Naive thymus-derived CD4-positive, alpha-beta T cell (primary cell): ENCODE data around the gene ZNF467. TPM values are rescaled to one million over a fixed set of nuclear protein-coding genes. Genes with fewer than 3 reads are reported as not detected.

Source experiments
- ATAC-seq: fragments of 150-1000 bp; cut with Tn5 transposase; 2 replicates; pipeline ENCODE4 v1.10.0; 2021; ENCODE audit warnings: mild to moderate bottlenecking, moderate library complexity
- CTCF ChIA-PET: fragments of 350-600 bp; sonication (Branson Sonifier 250); formaldehyde crosslinking; loops from one replicate; lab custom pipeline; 2021; ENCODE audit warnings: antibody characterized with exemption; lab: Charles Lee
- POLR2A ChIA-PET: fragments of 350-600 bp; sonication (Branson Sonifier 250); formaldehyde crosslinking; loops from one replicate; lab custom pipeline; 2021; ENCODE audit warnings: antibody characterized with exemption, inconsistent platforms; lab: Charles Lee
- DNase-seq, 9 donors: peaks; one replicate each; pipeline versions ENCODE4 v3.0.0 to v3.0.0-alpha.2; 2020 to 2022; ENCODE audit warnings: mixed read lengths in 1 of 9
- H3K27ac ChIP-seq: one replicate; pipeline ENCODE4 v1.7.0; 2013; ENCODE audit warnings: mild to moderate bottlenecking, low read depth, low read length, moderate library complexity
- H3K27me3 ChIP-seq, 2 donors: one replicate each; pipeline ENCODE4 v1.7.0; 2013; ENCODE audit warnings: low read length in 2 of 2, mild to moderate bottlenecking in 2 of 2, moderate library complexity in 2 of 2; ENCODE audit not compliant: control insufficient read depth in 2 of 2, insufficient read depth in 2 of 2
- H3K36me3 ChIP-seq, 3 experiments: 1 replicate in 2 of 3; 2 replicates in 1 of 3; pipeline ENCODE4 v1.7.0; 2013; ENCODE audit warnings: low read length in 3 of 3, mild to moderate bottlenecking in 3 of 3, moderate library complexity in 1 of 3; ENCODE audit not compliant: insufficient read depth in 3 of 3, control insufficient read depth in 2 of 3
- H3K4me1 ChIP-seq, 2 donors: one replicate each; pipeline ENCODE4 v1.7.0; 2013; ENCODE audit warnings: low read length in 2 of 2, mild to moderate bottlenecking in 2 of 2, moderate library complexity in 1 of 2; ENCODE audit not compliant: control insufficient read depth in 2 of 2, insufficient read depth in 2 of 2
- H3K4me3 ChIP-seq: 2 replicates; pipeline ENCODE4 v1.7.0; 2013; ENCODE audit warnings: mild to moderate bottlenecking, low read length
- H3K9me3 ChIP-seq, 3 experiments: 1 replicate in 2 of 3; 2 replicates in 1 of 3; pipeline ENCODE4 v1.7.0; 2013; ENCODE audit warnings: low read length in 3 of 3; ENCODE audit not compliant: control insufficient read depth in 2 of 3
- H3K27ac Mint-ChIP-seq, 9 donors: one replicate each; pipeline ENCODE4 v1.8.0; 2020 to 2022; ENCODE audit warnings: mixed read lengths in 9 of 9, mild to moderate bottlenecking in 8 of 9, moderate library complexity in 5 of 9, inconsistent platforms in 2 of 9
- H3K27me3 Mint-ChIP-seq, 5 donors: one replicate each; pipeline ENCODE4 v1.8.0; 2021 to 2022; ENCODE audit warnings: mixed read lengths in 5 of 5, mild to moderate bottlenecking in 1 of 5
- H3K36me3 Mint-ChIP-seq, 5 donors: one replicate each; pipeline ENCODE4 v1.8.0; 2020 to 2022; ENCODE audit warnings: mixed read lengths in 5 of 5, mild to moderate bottlenecking in 3 of 5, inconsistent platforms in 1 of 5
- H3K4me1 Mint-ChIP-seq, 7 donors: one replicate each; pipeline ENCODE4 v1.8.0; 2020 to 2022; ENCODE audit warnings: mixed read lengths in 7 of 7, mild to moderate bottlenecking in 3 of 7, inconsistent platforms in 1 of 7
- H3K4me3 Mint-ChIP-seq, 10 donors: one replicate each; pipeline ENCODE4 v1.8.0; 2020 to 2022; ENCODE audit warnings: mild to moderate bottlenecking in 10 of 10, mixed read lengths in 10 of 10, moderate library complexity in 6 of 10, inconsistent platforms in 2 of 10
- H3K9me3 Mint-ChIP-seq, 11 donors: one replicate each; pipeline ENCODE4 v1.8.0; 2020 to 2022; ENCODE audit warnings: mixed read lengths in 11 of 11, mild to moderate bottlenecking in 4 of 11, inconsistent platforms in 1 of 11, moderate library complexity in 1 of 11
- intact Hi-C, 2 donors: fragments of 100-400 bp; cut with micrococcal nuclease; formaldehyde crosslinking; loops; one replicate each; pipeline ENCODE4 v1.15.1; 2023
- polyA plus RNA-seq, 2 donors: library from polyadenylated mRNA; unstranded; fragments of 300-500 nt; fragmentation: Illumina TruSeq; gene quantifications; one replicate each; pipeline ENCODE4 v1.2.3, GENCODE V29; 2021
- total RNA-seq, 6 experiments: library from RNA in 5 of 6; stranded (reverse) in 5 of 6; gene quantifications; 1 replicate in 5 of 6; 2 replicates in 1 of 6; pipeline ENCODE4 v1.2.3 and lab custom pipeline; 2021 to 2026

ZNF467 gene
- total and polyA plus RNA-seq, 7 experiments from 2014 or later: 0.17 to 33.1 (median 6.8) TPM

- CTCF ChIA-PET: no interaction called here
- Histone ChIP-seq H3K27ac (no peak overlapping the region), H3K36me3 (no peaks in the 10 kb centered on the region), H3K27me3 (no peaks in the 10 kb centered on the region), H3K9me3 (no peaks in the 10 kb centered on the region), H3K4me3 (no peak overlapping the region), H3K4me1 (no peaks in the 10 kb centered on the region)
- Mint-ChIP-seq H3K36me3 (no peaks in the 10 kb centered on the region), H3K4me1 (peaks cover 0 to 2% (median 0%) of the 10 kb centered on the region in 7 donors), H3K9me3 (no peaks in the 10 kb centered on the region), H3K27ac (no peak overlapping the region), H3K4me3 (no peak overlapping the region), H3K27me3 (no peaks in the 10 kb centered on the region)
- ATAC-seq (no peak), DNase-seq (no peak)
- POLR2A ChIA-PET: no interaction called here
- intact Hi-C loops: no loop called here
Observed at GRCh38 chr7:149819141-149819960, 46.0 kb upstream of the ZNF467 start.

DNA sequence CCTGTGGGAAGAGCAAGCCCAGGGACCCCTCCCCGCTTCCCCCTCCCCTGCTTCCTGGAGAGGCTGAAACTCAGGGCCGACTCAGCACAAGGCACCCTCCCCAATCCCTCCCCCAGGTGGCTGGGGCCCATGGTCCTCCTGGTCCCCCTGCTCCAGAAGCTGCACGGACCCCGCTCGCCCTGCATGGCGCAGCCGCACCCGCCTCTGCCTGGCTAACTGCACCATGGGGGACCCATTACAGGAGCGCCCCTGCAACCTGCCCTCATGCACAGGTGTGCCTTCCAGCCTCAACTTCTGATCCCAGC lies 45.1 kb upstream of the ZNF467 start:
- Mint-ChIP-seq H3K4me3 (no peak overlapping the region), H3K27me3 (no peaks in the 10 kb centered on the region), H3K36me3 (no peaks in the 10 kb centered on the region), H3K27ac (no peak overlapping the region), H3K9me3 (no peaks in the 10 kb centered on the region), H3K4me1 (peaks cover 0 to 2% (median 0%) of the 10 kb centered on the region in 7 donors)
- H3K4me3 ChIP-seq: no peak overlapping the region
- no peaks in the 10 kb centered on the region for H3K4me1 ChIP-seq
- intact Hi-C loops: no loop called here
- H3K27ac ChIP-seq: no peak overlapping the region
- CTCF ChIA-PET: no interaction called here
- ATAC-seq (no peak), DNase-seq (no peak)
- H3K36me3 ChIP-seq: no peaks in the 10 kb centered on the region
- POLR2A ChIA-PET: no interaction called here
- H3K9me3 ChIP-seq: no peaks in the 10 kb centered on the region
- H3K27me3 ChIP-seq: no peaks in the 10 kb centered on the region

- Mint-ChIP-seq H3K4me1 (peaks cover 0 to 3% (median 0%) of the 10 kb centered on the region in 7 donors), H3K9me3 (no peaks in the 10 kb centered on the region), H3K4me3 (no peak overlapping the region), H3K36me3 (no peaks in the 10 kb centered on the region), H3K27me3 (no peaks in the 10 kb centered on the region), H3K27ac (no peak overlapping the region)
- H3K27me3 ChIP-seq: no peaks in the 10 kb centered on the region
- no peaks in the 10 kb centered on the region for H3K36me3 ChIP-seq
- no peak overlapping the region for H3K27ac ChIP-seq
- DNase-seq: no peak
- CTCF ChIA-PET: no interaction called here
- intact Hi-C loops: no loop called here
- H3K4me3 ChIP-seq: no peak overlapping the region
- no peak for ATAC-seq
- POLR2A ChIA-PET: no interaction called here
- H3K9me3 ChIP-seq: no peaks in the 10 kb centered on the region
- no peaks in the 10 kb centered on the region for H3K4me1 ChIP-seq
Observed at GRCh38 chr7:149817836-149818535, 44.6 kb upstream of the ZNF467 start.

DNA sequence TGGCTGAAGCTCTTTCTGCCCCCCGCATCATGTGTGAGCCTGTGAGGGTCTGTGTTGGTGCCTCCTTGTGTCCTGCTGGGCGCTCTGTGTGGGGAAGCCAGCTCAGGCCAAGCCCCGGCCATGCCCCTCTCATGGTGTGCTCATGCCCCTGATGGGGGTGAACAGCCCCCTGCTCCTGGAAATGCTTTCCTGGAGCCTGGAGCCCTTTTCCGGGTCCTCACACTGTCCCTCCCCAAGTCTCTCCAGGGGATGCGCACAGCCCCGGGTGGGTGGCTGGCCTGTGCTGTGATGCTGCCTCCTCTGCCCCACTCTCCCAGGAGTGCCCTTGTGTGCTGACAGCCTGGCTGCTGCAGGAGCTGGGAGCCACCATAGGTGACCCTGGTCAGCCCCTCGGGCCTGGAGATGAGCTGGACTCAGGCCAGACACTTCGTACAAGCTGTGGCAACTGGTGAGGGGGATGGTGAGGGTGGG lies 43.9 kb upstream of the ZNF467 start:
- no peaks in the 10 kb centered on the region for H3K36me3 ChIP-seq
- no peak for ATAC-seq
- no peaks in the 10 kb centered on the region for H3K4me1 ChIP-seq
- DNase-seq: no peak
- ChIA-PET POLR2A (no interaction called here), CTCF (no interaction called here)
- H3K27me3 Mint-ChIP-seq: no peaks in the 10 kb centered on the region
- H3K36me3 Mint-ChIP-seq: no peaks in the 10 kb centered on the region
- H3K9me3 ChIP-seq: no peaks in the 10 kb centered on the region
- H3K4me3 ChIP-seq: no peak overlapping the region
- H3K4me3 Mint-ChIP-seq: no peak overlapping the region
- H3K27ac ChIP-seq: no peak overlapping the region
- H3K27me3 ChIP-seq: no peaks in the 10 kb centered on the region
- intact Hi-C loops: no loop called here
- no peak overlapping the region for H3K27ac Mint-ChIP-seq
- no peaks in the 10 kb centered on the region for H3K9me3 Mint-ChIP-seq
- peaks cover 0 to 3% (median 0%) of the 10 kb centered on the region in 7 donors for H3K4me1 Mint-ChIP-seq

GRCh38 chr7:149816794-149817193 lies 43.4 kb upstream of the ZNF467 start:
- CTCF ChIA-PET: no interaction called here
- POLR2A ChIA-PET: no interaction called here
- DNase-seq: no peak

DNA sequence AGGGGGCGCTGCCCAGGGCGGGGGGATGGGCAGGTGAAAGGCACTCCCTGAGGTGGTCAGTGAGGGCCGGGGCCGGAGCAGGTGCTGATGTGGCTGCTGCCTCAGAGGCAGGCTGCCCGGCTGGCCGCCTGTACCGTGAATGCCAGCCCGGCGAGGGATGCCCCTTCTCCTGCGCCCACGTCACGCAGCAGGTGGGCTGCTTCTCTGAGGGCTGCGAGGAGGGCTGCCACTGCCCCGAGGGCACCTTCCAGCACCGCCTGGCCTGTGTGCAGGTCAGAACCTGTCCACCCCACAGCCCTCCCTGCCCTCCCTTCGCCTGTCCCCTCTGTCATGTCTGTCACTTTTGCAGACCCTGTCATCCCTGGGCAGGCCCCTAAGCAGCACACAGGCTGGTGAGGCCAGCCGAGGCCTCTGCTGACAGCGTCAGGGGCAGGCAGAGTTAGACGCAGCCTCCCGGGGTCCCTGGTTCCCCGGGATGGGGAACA lies 42.9 kb upstream of the ZNF467 start:
- intact Hi-C loops: no loop called here
- DNase-seq: no peak
- no peaks in the 10 kb centered on the region for H3K27me3 Mint-ChIP-seq
- H3K4me1 Mint-ChIP-seq: peaks cover 0 to 3% (median 0%) of the 10 kb centered on the region in 7 donors
- CTCF ChIA-PET: no interaction called here
- Histone ChIP-seq H3K27me3 (no peaks in the 10 kb centered on the region), H3K4me1 (no peaks in the 10 kb centered on the region), H3K36me3 (no peaks in the 10 kb centered on the region), H3K27ac (no peak overlapping the region), H3K4me3 (no peak overlapping the region), H3K9me3 (no peaks in the 10 kb centered on the region)
- POLR2A ChIA-PET: no interaction called here
- H3K4me3 Mint-ChIP-seq: no peak overlapping the region
- H3K9me3 Mint-ChIP-seq: no peaks in the 10 kb centered on the region
- H3K36me3 Mint-ChIP-seq: no peaks in the 10 kb centered on the region
- no peak for ATAC-seq
- H3K27ac Mint-ChIP-seq: no peak overlapping the region

More at GRCh38 chr7:149816794-149817193, 43.4 kb upstream of the ZNF467 start:
- Histone ChIP-seq H3K27ac (no peak overlapping the region), H3K27me3 (no peaks in the 10 kb centered on the region), H3K4me3 (no peak overlapping the region), H3K36me3 (no peaks in the 10 kb centered on the region), H3K9me3 (no peaks in the 10 kb centered on the region), H3K4me1 (no peaks in the 10 kb centered on the region)
- Mint-ChIP-seq H3K9me3 (no peaks in the 10 kb centered on the region), H3K4me1 (peaks cover 0 to 3% (median 0%) of the 10 kb centered on the region in 7 donors), H3K36me3 (no peaks in the 10 kb centered on the region), H3K4me3 (no peak overlapping the region), H3K27me3 (no peaks in the 10 kb centered on the region), H3K27ac (no peak overlapping the region)
- intact Hi-C loops: no loop called here
- no peak for ATAC-seq
